ENCODE data around the gene PTPRD. TPM values are rescaled to one million over a fixed set of nuclear protein-coding genes. Genes with fewer than 3 reads are reported as not detected.

Gene PTPRD
- total RNA-seq, 4 donors from 2014 or later, result 85.8 to 169 (median 135) TPM

DNA sequence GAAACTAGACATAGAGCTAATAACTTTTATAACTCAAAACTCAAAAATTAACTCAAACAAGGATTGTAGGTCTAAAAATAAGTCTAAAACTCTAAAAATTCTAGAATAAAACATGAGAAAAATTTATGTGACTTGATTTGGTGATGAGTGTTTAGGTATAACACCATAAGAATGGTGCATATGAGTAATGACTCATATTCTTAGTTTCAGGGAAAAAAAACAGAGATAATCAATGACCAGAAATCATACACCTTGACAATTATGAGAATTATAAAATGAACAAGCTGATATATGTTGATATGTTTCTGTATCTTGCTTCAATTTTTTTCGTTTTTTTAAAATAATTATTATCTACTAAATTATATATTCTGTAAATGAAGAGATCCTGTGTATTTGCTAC lies 541.2 kb downstream of the PTPRD start:
- no peak overlapping the region for H3K4me3 ChIP-seq
- H3K27me3 ChIP-seq, result no peaks in the 10 kb centered on the region
- no peaks in the 10 kb centered on the region for H3K9me3 ChIP-seq
- TF ChIP-seq POLR2A (IDR thresholded peaks at IDR 0.05), result no peak
- TF ChIP-seq, protein P1, sequence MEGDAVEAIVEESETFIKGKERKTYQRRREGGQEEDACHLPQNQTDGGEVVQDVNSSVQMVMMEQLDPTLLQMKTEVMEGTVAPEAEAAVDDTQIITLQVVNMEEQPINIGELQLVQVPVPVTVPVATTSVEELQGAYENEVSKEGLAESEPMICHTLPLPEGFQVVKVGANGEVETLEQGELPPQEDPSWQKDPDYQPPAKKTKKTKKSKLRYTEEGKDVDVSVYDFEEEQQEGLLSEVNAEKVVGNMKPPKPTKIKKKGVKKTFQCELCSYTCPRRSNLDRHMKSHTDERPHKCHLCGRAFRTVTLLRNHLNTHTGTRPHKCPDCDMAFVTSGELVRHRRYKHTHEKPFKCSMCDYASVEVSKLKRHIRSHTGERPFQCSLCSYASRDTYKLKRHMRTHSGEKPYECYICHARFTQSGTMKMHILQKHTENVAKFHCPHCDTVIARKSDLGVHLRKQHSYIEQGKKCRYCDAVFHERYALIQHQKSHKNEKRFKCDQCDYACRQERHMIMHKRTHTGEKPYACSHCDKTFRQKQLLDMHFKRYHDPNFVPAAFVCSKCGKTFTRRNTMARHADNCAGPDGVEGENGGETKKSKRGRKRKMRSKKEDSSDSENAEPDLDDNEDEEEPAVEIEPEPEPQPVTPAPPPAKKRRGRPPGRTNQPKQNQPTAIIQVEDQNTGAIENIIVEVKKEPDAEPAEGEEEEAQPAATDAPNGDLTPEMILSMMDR (IDR thresholded peaks at IDR 0.05), result no peak
- DNase-seq, result no peak
- no peak overlapping the region for H3K27ac ChIP-seq
- H3K36me3 ChIP-seq, result no peaks in the 10 kb centered on the region
- no peaks in the 10 kb centered on the region for H3K4me1 ChIP-seq

DNA sequence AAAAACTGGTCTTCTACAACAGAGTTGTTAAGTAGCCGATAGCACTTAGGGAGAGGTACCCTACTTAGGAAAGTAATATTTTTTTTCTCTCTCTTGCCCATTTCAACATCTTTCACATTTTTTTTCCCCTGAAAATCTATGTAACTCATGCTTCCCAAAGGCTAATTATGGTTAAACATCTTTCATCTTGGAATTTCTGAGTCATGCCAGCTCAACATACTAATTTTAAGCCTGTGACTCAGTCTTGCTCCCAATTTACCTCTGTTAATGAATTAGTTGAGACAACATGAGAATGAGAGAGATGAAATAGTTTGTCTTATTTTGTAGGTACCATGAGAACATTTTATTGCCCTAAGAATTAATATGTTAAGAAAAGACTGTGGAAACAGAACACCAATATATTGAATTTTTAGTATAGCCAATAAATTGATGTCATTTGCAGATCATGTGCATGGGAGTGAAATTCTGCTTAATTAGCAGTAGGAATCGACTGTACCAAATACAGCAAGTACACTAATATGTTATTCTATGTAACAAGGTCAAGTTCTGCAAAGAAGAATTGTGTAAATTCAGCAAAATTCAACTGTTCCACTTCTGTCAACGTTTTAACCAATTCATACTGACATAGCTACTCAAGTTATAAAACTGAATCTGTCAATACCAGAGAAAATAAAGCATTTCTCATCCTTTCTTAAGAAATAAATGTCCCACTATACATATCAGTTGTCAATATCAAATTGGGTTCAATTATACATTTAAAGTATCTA lies 550.0 kb downstream of the PTPRD start:
- Histone ChIP-seq H3K4me1 (no peaks in the 10 kb centered on the region), H3K36me3 (no peaks in the 10 kb centered on the region), H3K4me3 (no peak overlapping the region), H3K9me3 (no peaks in the 10 kb centered on the region), H3K27ac (no peak overlapping the region), H3K27me3 (no peaks in the 10 kb centered on the region)
- DNase-seq, result no peak
- TF ChIP-seq POLR2A (IDR thresholded peaks at IDR 0.05), result no peak
- TF ChIP-seq, protein P1 (IDR thresholded peaks at IDR 0.05), result no peak

DNA sequence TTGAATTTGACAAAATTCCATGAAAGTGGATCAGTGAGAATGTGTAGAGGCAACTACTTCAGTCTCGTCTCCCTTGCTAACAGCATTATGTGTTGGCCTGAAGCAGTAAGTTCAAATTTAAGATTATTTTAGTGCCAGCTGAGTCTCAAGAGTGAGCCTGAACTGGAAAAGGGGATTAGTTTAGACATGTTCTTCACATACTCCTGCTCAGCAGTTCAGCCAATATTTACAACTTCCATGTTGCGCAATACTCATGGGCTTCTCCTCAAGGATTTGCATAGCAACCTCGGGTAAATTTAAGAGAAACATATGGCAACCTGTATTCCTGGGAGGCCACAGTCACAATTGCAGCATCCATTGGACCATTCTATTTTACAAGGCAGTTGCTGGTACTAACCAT lies 553.8 kb downstream of the PTPRD start:
- H3K4me3 ChIP-seq, result no peak overlapping the region
- no peaks in the 10 kb centered on the region for H3K36me3 ChIP-seq
- TF ChIP-seq POLR2A (IDR thresholded peaks at IDR 0.05), result no peak
- TF ChIP-seq, protein P1 (IDR thresholded peaks at IDR 0.05), result no peak
- no peaks in the 10 kb centered on the region for H3K9me3 ChIP-seq
- no peaks in the 10 kb centered on the region for H3K27me3 ChIP-seq
- H3K27ac ChIP-seq, result no peak overlapping the region
- H3K4me1 ChIP-seq, result no peaks in the 10 kb centered on the region
- no peak for DNase-seq

DNA sequence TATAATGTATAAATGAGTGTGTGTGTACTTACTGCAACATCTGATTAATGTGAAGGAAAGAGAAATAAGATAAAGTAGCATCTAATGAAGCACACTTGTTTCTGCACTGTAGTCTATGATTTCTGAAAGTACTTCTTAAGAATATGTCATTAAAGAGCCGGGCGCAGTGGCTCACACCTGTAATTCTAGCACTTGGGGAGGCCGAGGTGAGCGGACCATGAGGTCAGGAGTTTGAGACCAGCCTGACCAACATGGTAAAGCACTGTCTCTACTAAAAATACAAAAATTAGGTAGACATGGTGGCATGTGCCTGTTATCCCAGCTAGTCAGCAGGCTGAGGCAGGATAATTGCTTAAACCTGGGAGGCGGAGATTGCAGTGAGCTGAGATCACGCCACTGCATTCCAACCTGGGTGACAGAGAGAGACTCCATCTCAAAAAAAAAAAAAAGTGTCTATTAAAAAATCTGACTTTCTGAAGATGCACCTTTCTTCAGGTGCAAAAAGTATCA lies 556.9 kb downstream of the PTPRD start:
- H3K27me3 ChIP-seq, result no peaks in the 10 kb centered on the region
- no peaks in the 10 kb centered on the region for H3K4me1 ChIP-seq

DNA sequence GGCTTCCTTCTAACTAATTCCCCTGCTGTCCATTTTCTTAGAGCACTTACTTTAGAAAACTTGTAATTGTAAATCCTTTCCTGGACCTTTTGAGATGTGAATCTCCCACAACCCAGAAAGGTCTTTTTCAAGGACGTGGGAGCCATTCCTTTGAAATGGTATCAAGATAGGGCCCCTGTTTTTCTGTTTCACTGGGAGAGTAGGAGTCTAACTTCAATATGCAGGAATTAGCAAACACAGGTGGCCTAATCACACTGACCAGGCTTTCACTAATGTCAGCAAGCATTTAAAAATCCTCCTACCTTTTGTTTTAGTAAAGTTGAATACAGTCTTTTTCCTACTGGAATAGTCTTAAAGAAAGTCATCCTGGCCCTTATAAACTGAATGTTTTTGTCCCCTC lies 558.3 kb downstream of the PTPRD start:
- TF ChIP-seq, protein P1 (IDR thresholded peaks at IDR 0.05), result no peak
- TF ChIP-seq POLR2A (IDR thresholded peaks at IDR 0.05), result no peak
- no peaks in the 10 kb centered on the region for H3K27me3 ChIP-seq
- no peak for DNase-seq
- H3K4me1 ChIP-seq, result no peaks in the 10 kb centered on the region
- H3K9me3 ChIP-seq, result no peaks in the 10 kb centered on the region
- no peak overlapping the region for H3K27ac ChIP-seq
- H3K36me3 ChIP-seq, result no peaks in the 10 kb centered on the region
- no peak overlapping the region for H3K4me3 ChIP-seq

More for the DNA sequence above, 556.9 kb downstream of the PTPRD start:
- TF ChIP-seq, protein P1 (IDR thresholded peaks at IDR 0.05), result no peak
- TF ChIP-seq POLR2A (IDR thresholded peaks at IDR 0.05), result no peak
- Histone ChIP-seq H3K9me3 (no peaks in the 10 kb centered on the region), H3K36me3 (no peaks in the 10 kb centered on the region), H3K27ac (no peak overlapping the region), H3K4me3 (no peak overlapping the region)
- DNase-seq, result no peak

All from Peyer's patch (tissue), 4 donors.